Loucy (cell line): Measurements from ENCODE around the gene DHRSX.

ENCODE experiments used
- CTCF ChIP-seq: fragments of 200-600 bp; sonication (generic); conservative IDR thresholded peaks from 2 replicates; pipeline ENCODE4 v1.5.1; 2014; ENCODE audit warnings: mild to moderate bottlenecking, antibody characterized with exemption, low read length
- EZH2phosphoT487 ChIP-seq: fragments of 200-600 bp; IDR thresholded peaks from 2 replicates; pipeline ENCODE4 v1.6.1; 2018; ENCODE audit warnings: antibody characterized with exemption, mild to moderate bottlenecking, moderate library complexity, borderline replicate concordance

DNA sequence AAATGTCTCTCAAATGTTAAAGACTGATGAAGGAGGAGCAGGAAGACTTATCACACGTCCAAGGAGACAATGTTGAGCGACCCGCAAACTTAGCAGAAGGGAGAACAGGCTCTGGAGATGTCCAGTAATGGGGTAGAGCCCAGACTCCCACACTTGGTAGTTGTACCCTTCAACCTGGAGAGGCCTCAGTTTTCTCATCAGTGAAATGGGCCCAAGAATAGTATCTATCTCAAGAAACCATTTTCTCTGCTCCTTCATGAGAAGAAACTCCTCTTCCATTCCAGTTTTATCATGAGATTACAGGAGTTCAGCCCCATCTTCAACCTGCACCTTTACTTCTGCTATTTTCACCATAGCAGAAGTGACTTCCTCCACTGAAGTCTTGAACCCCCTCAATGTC, 169.9 kb downstream of the DHRSX start:
- no peak for TF ChIP-seq CTCF
- TF ChIP-seq EZH2phosphoT487, result no peak
